Nephron (organoid): ENCODE results near the gene ARID5B.

Experiments
- H3K27ac Mint-ChIP-seq, 3 experiments: 2 replicates each; pipeline ENCODE4 v1.8.0; 2020; ENCODE audit warnings: mixed read lengths in 3 of 3, mild to moderate bottlenecking in 2 of 3, moderate library complexity in 1 of 3
- H3K27me3 Mint-ChIP-seq: 2 replicates; pipeline ENCODE4 v1.8.0; 2021; ENCODE audit warnings: low read depth, mild to moderate bottlenecking, moderate library complexity, mixed read lengths
- H3K36me3 Mint-ChIP-seq: 2 replicates; pipeline ENCODE4 v1.8.0; 2020; ENCODE audit warnings: low read depth, mixed read lengths
- H3K4me1 Mint-ChIP-seq: 2 replicates; pipeline ENCODE4 v1.8.0; 2020; ENCODE audit warnings: mixed read lengths
- H3K4me3 Mint-ChIP-seq, 3 experiments: 2 replicates each; pipeline ENCODE4 v1.8.0; 2020; ENCODE audit warnings: mild to moderate bottlenecking in 3 of 3, mixed read lengths in 3 of 3, moderate library complexity in 2 of 3
- H3K9me3 Mint-ChIP-seq: 2 replicates; pipeline ENCODE4 v1.8.0; 2020; ENCODE audit warnings: mixed read lengths
- CTCF ChIP-seq, 3 experiments: fragments of 200-600 bp; sonication (generic); IDR thresholded peaks; one replicate each; pipeline ENCODE4 v1.5.0; 2021; ENCODE audit warnings: antibody characterized with exemption in 3 of 3; ENCODE audit not compliant: unreplicated experiment in 3 of 3

The ARID5B gene

GRCh38 chr10:62085821-62086220 is 184.3 kb downstream of the ARID5B start:
- H3K4me3 Mint-ChIP-seq: no peak overlapping the region
- no peak overlapping the region for H3K27ac Mint-ChIP-seq
- no peaks in the 10 kb centered on the region for H3K27me3 Mint-ChIP-seq
- peaks cover 62% of the 10 kb centered on the region for H3K4me1 Mint-ChIP-seq
- H3K36me3 Mint-ChIP-seq: peaks cover 58% of the 10 kb centered on the region
- no peak for TF ChIP-seq CTCF (IDR thresholded peaks at IDR 0.05; ENCODE audit: unreplicated experiment in 3 of 3)
- H3K9me3 Mint-ChIP-seq: no peaks in the 10 kb centered on the region

- Mint-ChIP-seq H3K27ac (no peak overlapping the region), H3K36me3 (peaks cover 73% of the 10 kb centered on the region), H3K9me3 (no peaks in the 10 kb centered on the region), H3K4me3 (no peak overlapping the region), H3K27me3 (no peaks in the 10 kb centered on the region), H3K4me1 (peaks cover 60% of the 10 kb centered on the region)
- TF ChIP-seq CTCF (IDR thresholded peaks at IDR 0.05; ENCODE audit: unreplicated experiment in 3 of 3): no peak
These were observed 185.8 kb downstream of the ARID5B start for GRCh38 chr10:62087329-62087728.

- no peaks in the 10 kb centered on the region for H3K27me3 Mint-ChIP-seq
- no peak overlapping the region for H3K4me3 Mint-ChIP-seq
- H3K36me3 Mint-ChIP-seq: peaks cover 87% of the 10 kb centered on the region
- H3K27ac Mint-ChIP-seq: peak overlapping the region; percentile 29 to 71 (median 30)
- H3K4me1 Mint-ChIP-seq: peaks cover 60% of the 10 kb centered on the region
- H3K9me3 Mint-ChIP-seq: no peaks in the 10 kb centered on the region
- no peak for TF ChIP-seq CTCF (IDR thresholded peaks at IDR 0.05; ENCODE audit: unreplicated experiment in 3 of 3)
These were observed 187.3 kb downstream of the ARID5B start for GRCh38 chr10:62088786-62089185.

GRCh38 chr10:62092301-62093030 is 191.0 kb downstream of the ARID5B start:
- H3K36me3 Mint-ChIP-seq: peaks cover 88% of the 10 kb centered on the region
- no peaks in the 10 kb centered on the region for H3K27me3 Mint-ChIP-seq
- H3K4me1 Mint-ChIP-seq: peaks cover 68% of the 10 kb centered on the region
- peak overlapping the region in 1 of 3 experiments; percentile 87 for H3K27ac Mint-ChIP-seq
- no peak for TF ChIP-seq CTCF (IDR thresholded peaks at IDR 0.05; ENCODE audit: unreplicated experiment in 3 of 3)
- H3K9me3 Mint-ChIP-seq: no peaks in the 10 kb centered on the region
- no peak overlapping the region for H3K4me3 Mint-ChIP-seq

- Mint-ChIP-seq H3K4me3 (no peak overlapping the region), H3K9me3 (no peaks in the 10 kb centered on the region), H3K27me3 (no peaks in the 10 kb centered on the region), H3K4me1 (peaks cover 63% of the 10 kb centered on the region), H3K36me3 (peaks cover 82% of the 10 kb centered on the region), H3K27ac (peak overlapping the region; percentile 62 to 87 (median 73))
- no peak for TF ChIP-seq CTCF (IDR thresholded peaks at IDR 0.05; ENCODE audit: unreplicated experiment in 3 of 3)
These were observed 192.4 kb downstream of the ARID5B start for GRCh38 chr10:62093863-62094291.
